Activated CD4-positive, alpha-beta T cell treated with anti-CD3 and anti-CD28 coated beads for 24 hours (primary cell): Measurements from ENCODE around the gene FOXP1.

Experiments
- DNase-seq, 2 donors: peaks; one replicate each; pipeline ENCODE4 v3.0.0-alpha.2; 2020; ENCODE audit warnings: low read depth in 2 of 2

The FOXP1 gene

GRCh38 chr3:71265365-71265915 lies 318.1 kb downstream of the FOXP1 start:
- no peak for DNase-seq

GRCh38 chr3:71264840-71265239 lies 318.7 kb downstream of the FOXP1 start:
- no peak for DNase-seq

GRCh38 chr3:71262364-71263265 lies 320.9 kb downstream of the FOXP1 start:
- no peak for DNase-seq

- DNase-seq = no peak
Observed at GRCh38 chr3:71260782-71261181, 322.7 kb downstream of the FOXP1 start.

- no peak for DNase-seq
Observed at GRCh38 chr3:71258526-71258925, 325.0 kb downstream of the FOXP1 start.

GRCh38 chr3:71258116-71258515 lies 325.4 kb downstream of the FOXP1 start:
- no peak for DNase-seq

- DNase-seq = no peak
Observed at GRCh38 chr3:71255498-71255897, 328.0 kb downstream of the FOXP1 start.

- DNase-seq = no peak
Observed at GRCh38 chr3:71254281-71255057, 329.1 kb downstream of the FOXP1 start.

GRCh38 chr3:71253169-71253568 lies 330.4 kb downstream of the FOXP1 start:
- no peak for DNase-seq

- DNase-seq = no peak
Observed at GRCh38 chr3:71252466-71252865, 331.1 kb downstream of the FOXP1 start.

- DNase-seq = no peak
Observed at GRCh38 chr3:71251156-71251775, 332.3 kb downstream of the FOXP1 start.

- DNase-seq = no peak
Observed at GRCh38 chr3:71250026-71250425, 333.5 kb downstream of the FOXP1 start.

GRCh38 chr3:71247958-71248335 lies 335.6 kb downstream of the FOXP1 start:
- no peak for DNase-seq

- DNase-seq = no peak
Observed at GRCh38 chr3:71247221-71247957, 336.1 kb downstream of the FOXP1 start.

GRCh38 chr3:71245971-71246880 lies 337.3 kb downstream of the FOXP1 start:
- no peak for DNase-seq

GRCh38 chr3:71244826-71245488 lies 338.6 kb downstream of the FOXP1 start:
- no peak for DNase-seq

- DNase-seq = no peak
Observed at GRCh38 chr3:71244153-71244825, 339.2 kb downstream of the FOXP1 start.

- no peak for DNase-seq
Observed at GRCh38 chr3:71243229-71243628, 340.3 kb downstream of the FOXP1 start.

- DNase-seq = no peak
Observed at GRCh38 chr3:71241981-71242560, 341.5 kb downstream of the FOXP1 start.
